NCI-H146 treated with DMSO at 0.1 percent for 48 hours (cell line): Measurements from ENCODE around the gene STAM2.
"Not testable (repeated sequence)": the region's sequence is repeated elsewhere in the genome, so short reads cannot be mapped to it uniquely, and the experiment has no call there.

ENCODE experiments used
- DNase-seq: peaks from one replicate; lab custom pipeline; 2025; ENCODE audit not compliant: unreplicated experiment; lab: John Stamatoyannopoulos, UW

STAM2 gene

DNA sequence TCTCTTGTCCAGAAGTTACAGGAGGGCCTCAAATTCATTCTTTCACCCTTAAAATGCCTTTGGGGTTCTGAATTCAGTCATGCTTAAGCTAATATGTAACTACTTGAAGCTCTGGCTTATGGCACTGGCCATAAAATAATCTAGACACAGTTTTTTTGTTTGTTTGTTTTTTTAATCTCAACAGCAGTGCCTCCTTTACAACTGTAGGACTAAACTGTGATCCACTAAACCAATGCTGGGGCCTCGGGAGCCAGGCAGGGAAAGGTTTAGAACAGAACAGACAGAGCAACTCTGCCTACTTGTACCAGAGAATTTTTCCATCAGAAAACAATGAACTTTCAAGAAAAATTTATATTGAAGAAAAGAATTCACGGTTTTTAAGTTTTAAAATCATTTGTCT is 1.7 kb downstream of the STAM2 start:
- DNase-seq, result no peak

DNA sequence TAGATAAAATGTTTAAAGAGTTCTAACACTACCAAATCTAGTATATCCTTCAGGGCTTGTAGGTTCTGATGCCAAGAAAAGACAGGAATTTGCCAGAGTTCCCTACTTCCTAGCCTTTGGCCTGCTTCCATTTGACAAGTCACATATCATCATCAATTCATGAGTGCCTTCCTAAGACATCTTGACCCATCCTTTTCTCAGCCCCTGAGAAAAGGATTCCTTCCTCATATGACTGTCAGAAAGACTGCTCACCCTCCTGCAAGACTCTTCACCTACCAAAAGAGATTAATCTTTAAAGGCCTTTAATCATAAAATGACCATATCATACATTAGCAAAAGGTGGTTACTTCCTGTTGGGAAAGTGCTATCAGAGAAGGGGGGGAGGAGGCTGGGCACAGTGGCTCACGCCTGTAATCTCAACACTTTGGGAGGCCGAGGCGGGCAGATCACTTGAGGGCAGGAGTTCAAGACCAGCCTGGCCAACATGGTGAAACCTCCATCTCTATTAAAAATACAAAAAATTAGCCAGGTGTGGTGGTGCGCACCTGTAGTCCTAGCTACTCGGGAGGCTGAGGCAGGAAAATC is 3.3 kb downstream of the STAM2 start:
- not testable (repeated sequence) for DNase-seq

DNA sequence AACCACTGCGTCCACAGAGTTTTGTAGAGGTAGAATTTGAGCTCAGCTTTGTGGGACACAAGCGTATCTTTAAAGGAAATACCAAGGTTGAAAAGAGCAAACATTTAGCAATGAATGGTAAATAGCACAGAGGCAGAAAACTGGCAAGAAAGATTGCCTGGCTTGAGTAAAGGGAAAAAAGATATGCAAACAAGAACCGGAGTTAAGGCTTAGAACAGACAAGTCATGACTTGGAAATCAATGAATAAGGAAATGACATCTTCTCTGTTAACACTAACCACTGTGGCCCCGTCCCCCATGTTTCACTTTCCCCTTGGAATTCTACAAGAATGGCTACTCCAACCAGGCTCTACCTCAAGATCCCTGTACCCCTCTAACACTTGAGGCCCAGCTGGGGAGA is 3.8 kb downstream of the STAM2 start:
- DNase-seq, result no peak

DNA sequence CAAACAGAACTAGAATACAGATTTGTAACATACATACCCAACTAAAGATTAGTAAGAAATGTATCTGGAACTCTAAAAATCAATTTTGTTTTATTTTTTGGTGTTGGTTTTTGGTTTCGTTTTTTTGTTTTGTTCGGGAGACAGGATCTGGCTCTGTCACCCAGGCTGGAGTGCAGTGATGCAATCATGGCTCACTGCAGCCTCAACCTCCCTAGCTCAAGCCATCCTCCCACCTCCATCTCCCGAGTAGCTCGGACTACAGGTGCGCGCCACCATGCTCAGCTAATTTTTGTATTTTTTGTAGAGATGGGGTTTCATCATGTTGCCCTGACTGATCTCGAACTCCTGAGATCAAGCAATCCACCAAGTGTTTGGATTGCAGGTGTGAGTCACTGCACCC is 6.4 kb downstream of the STAM2 start:
- DNase-seq, result not testable (repeated sequence)

DNA sequence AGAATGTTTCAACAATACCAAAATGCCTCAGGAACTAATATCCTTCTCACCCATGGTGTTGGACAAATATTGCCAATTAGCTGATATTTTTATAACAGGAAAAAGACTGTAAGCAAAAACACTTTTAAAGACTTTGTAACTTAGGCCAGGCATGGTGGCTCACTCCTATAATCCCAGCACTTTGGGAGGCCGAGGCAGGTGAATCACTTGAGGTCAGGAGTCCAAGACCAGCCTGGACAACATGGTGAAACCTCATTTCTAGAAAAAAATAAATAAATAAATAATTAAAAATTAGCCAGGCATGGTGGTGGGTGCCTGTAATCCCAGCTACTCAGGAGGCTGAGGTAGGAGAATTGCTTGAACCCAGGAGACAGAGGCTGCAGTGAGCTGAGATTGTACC is 8.1 kb downstream of the STAM2 start:
- DNase-seq, result not testable (repeated sequence)

DNA sequence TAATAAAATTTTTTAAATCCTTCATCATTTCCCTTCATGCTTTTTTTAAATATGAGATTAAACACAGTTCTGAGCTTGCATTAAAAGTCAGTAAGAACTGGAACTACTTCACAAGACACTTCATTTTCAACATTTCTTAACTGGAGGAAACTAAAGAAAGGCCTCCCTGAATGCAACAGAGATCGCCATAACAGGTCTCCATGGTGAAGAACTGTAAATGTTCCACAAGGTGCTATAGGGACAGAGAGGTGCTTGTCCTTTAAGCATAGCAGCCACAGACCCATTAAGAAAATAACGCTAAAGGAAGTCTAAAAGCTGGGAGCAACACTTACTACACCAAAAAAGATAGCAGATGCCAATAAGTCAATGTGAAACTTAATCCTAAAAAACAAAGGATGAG is 8.5 kb downstream of the STAM2 start:
- DNase-seq, result no peak

DNA sequence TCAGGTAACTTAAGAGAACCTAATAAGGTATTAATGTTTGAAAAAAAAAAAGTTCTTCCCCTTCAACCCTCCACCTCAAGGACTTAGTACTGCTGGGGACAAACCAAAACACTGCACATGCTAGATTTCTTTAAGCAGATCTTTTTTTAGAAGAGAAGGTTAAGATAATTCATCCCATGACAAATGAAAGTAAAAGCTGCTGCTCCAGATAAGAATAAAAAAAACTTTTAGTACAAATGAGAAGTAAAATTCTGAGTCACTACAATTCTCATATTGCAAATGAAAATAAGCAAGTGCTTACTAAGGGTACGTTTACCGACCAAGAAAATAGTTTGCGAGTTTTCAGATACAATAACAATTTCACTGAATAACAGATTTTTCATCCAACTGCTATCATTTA is 8.9 kb downstream of the STAM2 start:
- no peak for DNase-seq

DNA sequence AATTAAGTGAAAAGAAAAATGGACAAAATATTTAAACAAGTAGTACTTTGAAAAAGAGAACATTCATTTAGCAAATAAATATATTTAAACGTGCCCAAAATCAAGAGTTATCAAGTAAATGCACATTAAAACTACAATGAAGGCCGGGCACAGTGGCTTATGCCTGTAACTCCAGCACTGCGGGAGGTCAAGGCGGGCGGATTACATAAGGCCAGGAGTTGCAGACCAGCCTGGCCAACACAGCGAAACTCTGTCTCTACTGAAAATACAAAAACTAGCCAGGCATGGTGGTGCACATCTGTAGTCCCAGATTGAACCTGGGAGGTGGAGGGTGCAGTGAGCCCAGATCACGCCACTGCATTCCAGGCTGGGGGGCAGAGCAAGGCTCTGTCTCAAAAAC is 9.8 kb downstream of the STAM2 start:
- no peak for DNase-seq

DNA sequence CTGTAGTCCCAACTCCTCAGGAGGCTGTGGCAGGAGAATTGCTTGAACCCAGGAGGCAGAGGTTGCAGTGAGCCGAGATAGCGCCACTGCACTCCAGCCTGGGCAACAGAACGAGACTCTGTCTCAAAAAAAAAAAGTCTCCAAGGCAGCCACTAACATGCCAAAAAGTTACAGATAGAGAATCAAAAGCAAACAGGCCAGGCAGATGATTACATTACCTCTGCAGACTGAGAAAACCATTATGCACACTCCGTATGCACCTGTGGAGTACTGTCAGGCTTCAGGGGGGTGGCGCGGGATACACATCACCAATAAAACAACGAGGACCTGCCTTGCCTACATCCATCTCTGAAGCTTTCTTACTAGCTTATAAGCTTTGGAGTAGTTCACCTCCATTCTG is 10.3 kb downstream of the STAM2 start:
- no peak for DNase-seq

DNA sequence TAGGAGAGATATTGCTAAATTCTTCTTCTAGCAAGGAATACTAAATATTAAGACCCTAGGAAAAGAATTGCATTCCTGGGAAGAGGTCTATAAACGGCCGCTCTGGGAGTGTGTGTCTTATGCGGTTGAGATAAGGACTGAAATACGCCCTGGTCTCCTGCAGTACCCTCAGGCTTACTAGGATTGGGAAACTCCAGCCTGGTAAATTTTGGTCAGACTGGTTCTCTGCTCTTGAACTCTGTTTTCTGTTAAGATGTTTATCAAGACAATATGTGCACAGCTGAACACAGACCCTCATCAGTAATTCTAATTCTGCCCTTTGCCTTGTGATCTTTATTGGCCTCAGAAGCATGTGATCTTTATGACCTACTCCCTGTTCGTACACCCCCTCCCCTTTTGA is 11.9 kb downstream of the STAM2 start:
- not testable (repeated sequence) for DNase-seq

DNA sequence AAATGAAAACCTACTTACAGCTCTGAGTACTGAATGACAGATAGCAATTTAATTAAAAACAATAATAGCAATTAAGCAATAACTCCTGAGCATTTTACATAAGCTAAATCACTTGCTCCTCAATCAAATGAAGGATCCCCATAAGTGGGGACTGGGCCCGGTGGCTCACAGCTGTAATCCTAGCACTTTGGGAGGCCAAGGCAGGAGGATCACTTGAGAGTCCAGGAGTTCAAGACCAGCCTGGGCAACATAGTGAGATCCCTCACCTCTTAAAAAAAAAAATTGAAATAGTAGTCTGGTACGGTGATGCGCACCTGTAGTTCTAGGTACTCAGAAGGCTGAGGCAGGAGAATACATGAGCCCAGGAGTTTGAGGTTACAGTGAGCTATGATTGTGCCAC is 13.4 kb downstream of the STAM2 start:
- no peak for DNase-seq

DNA sequence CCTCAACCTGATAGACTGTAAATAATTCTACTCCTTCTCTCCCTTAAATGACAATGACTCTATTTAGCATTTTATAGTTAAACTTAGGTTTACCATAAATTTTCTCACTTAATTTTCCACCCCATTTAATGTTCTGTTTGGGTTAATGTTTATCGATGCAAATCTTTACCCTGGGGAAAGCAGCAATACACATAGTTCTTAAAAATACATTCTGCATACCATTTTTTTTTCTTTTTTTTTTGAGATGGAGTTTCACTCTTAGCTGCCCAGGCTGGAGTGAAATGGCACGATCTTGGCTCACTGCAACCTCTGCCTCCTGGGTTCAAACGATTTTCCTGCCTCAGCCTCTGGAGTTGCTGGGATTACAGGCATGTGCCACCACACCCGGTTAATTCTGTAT is 14.0 kb downstream of the STAM2 start:
- DNase-seq, result no peak

DNA sequence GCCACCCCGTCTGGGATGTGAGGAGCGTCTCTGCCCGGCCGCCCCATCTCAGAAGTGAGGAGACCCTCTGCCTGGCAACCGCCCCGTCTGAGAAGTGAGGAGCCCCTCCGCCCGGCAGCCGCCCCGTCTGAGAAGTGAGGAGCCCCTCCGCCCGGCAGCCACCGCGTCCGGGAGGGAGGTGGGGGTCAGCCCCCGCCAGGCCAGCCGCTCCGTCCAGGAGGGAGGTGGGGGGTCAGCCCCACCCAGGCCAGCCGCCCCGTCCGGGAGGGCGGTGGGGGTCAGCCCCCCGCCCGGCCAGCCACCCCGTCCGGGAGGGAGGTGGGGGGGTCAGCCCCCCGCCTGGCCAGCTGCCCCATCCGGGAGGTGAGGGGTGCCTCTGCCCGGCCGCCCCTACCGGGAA is 15.2 kb downstream of the STAM2 start:
- DNase-seq, result not testable (repeated sequence)

DNA sequence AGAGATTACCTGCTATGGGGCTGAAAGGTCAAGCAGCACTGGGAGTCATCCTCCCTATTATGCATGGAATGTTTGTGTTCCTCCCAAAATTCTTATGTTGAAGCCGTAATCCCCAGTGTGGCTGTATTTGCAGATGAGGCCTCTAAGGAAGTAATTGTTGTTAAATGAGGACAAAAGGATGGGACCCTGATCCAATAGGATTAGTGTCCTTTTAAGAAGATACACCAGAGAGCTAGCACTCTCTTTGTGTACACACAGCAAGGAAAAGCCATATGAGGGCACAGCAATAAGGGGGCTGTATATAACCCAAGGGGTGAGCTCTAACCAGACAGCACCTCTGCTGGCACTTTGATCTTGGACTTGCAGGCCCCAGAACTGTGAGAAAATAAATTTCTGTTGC is 18.3 kb downstream of the STAM2 start:
- DNase-seq, result no peak

DNA sequence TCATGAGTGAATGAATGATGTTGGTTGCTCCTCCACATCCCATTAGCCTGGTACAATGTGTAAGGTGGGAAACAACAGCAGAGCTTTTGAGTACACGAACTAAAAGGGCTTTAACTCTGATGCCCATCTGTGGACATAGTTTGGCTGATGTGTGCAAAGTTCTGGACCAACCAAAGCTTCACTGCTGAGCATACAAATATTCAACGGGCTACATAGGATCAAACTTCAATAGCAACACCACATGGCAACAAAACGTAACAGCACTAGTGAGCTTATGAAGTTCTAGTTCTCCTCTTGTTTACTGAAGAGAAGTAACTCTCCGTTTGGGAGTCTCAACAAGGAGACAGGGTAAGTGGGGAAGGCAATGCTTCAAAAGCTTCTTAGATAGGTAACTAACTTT is 20.4 kb downstream of the STAM2 start:
- no peak for DNase-seq

DNA sequence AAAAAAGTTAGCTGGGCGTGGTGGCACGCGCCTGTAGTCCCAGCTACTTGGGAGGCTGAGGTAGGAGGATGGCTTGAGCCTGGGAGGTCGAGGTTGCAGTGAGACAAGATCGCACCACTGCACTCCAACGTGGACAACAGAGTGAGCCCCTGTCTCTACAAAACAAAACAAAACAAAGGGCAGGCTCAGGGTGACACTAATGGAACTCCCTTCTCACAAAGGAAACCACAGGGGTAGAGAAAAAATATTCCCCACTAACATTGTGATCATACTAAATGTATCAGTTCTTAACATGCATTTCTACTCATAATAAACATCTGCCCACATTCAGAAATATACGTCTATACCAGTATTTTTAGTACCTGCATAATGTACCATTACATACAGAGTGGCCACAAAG is 21.1 kb downstream of the STAM2 start:
- no peak for DNase-seq

DNA sequence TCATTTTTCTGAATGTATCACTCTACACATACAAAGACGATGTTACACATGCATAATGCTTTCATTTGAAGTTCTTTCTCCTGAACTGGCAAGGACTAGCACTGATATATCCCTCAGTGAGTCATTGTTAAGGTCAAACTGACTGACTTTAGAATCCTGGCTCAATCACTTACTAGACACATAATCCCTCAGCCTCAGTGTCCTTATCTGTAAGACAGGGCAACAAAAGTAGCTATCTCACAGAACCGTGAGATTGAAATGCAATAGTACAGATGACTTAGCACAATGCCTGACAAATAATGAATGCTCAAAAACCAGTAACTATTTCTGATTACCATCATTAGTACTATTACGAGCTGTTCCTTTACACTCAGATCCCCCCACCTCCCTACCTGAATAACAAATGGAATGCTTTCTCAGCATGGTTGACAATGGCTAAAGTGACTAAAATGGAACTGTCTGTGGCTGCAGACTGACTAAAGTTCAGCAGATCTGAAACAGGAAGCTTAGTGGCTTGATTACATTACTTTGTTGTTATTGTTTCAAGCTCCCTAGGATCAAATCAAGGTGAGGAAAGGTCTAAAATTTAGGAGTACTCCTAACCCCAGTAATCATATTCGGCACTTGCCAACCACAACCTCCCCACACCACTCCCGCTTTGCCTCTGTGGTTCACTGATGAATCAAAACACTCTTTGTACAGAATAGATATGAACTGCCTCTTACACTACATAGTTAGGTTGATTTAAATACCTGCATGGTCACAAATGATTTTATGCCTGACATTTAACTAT is 40.9 kb downstream of the STAM2 start:
- DNase-seq, result no peak

DNA sequence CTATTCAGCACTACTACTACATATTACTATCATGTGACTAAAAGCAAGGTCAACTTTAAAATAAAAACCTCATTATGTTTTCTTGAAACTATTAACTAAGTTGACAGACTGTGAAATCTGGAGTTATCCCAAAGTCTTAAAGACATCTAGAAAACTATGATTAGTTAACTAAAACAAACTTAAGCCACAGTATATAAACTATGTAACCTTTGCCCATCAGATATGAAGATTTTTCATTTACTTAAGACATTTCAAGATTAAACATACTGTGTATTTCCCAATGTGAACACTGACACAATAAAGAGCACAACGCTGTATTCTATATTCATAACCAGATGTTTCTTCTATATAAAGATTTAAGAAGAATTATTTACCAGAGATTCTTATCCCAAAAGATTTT is 43.3 kb downstream of the STAM2 start:
- no peak for DNase-seq

DNA sequence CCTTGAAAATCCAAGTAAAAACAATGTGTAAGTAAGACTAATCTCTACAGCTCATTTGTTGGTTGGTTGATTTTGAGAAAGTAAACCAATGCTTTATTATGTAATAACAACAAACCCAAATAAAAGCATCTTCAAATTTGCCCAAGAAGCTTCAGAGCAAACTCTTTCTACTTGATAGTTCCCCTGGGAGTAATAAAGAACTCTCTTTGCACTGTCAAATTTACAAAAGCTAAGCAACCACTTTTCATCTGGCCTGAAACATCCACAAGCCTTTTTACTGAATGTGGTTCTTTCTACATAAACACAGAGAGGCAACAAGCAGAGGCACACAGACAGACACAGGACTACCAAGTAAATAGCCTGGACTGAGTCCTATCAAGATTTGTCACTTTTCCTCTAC is 47.9 kb downstream of the STAM2 start:
- no peak for DNase-seq

DNA sequence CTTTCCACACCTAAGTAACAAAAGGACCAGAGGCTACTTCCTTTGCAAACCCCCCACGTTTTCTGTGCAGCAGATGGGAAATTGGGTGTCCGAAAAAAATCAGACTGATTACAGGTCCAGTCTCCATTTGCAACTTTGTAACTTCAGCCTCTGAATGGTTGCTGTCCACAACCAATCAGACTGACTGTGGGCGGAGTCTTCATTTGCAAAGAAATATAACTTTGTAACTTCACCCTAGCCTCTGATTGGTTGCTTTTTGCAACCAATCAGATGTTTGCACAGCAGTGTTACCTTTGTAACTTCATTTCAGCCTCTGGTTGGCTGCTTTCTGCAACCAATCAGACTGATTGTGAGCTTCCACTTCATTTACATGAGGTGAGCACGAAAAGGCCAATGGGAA is 48.9 kb downstream of the STAM2 start:
- no peak for DNase-seq

DNA sequence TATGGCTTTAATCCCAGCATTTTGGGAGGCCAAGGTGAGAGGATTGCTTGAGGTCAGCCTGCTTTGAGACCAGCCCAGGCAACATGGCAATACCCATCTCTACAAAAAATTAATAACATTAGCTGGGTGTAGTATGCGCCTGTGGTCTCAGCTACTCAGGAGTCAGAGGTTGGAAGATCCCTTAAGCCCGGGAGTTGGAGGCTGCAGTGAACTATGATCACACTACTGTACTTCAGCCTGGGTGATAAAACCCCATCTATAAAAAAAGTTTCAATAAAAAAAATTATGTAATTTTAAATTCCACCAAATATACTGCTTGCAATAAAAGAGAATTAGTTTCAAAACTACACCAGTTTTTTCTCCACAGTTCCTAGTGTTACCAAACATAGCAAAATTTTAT is 53.4 kb downstream of the STAM2 start:
- DNase-seq, result no peak

DNA sequence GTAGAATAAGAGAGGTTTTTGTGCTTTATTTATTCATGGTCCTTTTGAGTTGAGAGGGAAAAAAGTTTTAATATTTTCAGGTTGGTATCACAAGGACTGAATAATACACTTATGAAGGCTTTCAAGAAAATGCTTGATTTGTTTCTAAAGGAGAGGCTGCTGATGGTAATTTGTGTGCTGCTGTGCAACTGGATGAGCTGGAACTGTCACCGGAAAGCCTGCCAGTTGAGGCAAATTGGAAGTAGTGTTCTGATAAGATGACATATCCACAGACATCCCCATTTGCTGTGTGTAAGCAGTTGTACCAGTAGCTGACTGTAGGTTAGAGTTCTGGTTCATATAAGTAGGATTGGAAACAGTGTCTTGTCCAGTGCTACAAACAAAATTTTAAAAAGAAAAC is 55.1 kb downstream of the STAM2 start:
- no peak for DNase-seq

DNA sequence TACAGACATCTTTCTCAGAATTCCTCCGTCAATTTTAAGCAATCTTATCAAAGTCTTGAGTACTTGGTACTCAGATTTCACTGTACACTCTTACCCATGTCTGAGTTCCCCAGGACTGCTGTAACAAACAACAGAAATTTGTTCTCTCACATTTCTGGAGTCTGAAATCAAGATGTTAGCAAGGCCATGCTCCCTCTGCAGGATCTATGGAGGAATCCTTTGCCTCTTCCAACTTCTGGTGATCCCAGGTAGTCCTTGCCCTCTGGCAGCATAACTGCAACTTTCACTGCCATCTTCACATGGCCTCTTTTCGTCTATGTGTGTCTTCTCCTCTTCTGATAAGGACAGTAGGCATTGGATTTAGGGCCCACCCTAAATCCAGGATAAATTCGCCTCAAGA is 59.6 kb downstream of the STAM2 start:
- DNase-seq, result no peak
